ENCODE results near the gene LRP5. TPM values are rescaled to one million over a fixed set of nuclear protein-coding genes. Genes with fewer than 3 reads are reported as not detected.

The LRP5 gene
- total and polyA plus RNA-seq, 9 of the 15 experiments (the other 6 are each of a cell fraction or from before 2014, with no cell fraction given): 0.48 to 44.2 (median 13.5) TPM

GRCh38 chr11:68312780-68313573, 586 bp downstream of the LRP5 start (continued):
- TF ChIP-seq ZNF253 (CRISPR knock-in tag; conservative IDR thresholded peaks at IDR 0.05): no peak
- TF ChIP-seq MBD2 (IDR thresholded peaks at IDR 0.05; ENCODE audit: borderline replicate concordance, low read depth): no peak
- peak; percentile 68 for TF ChIP-seq RBBP5 (IDR thresholded peaks at IDR 0.05; ENCODE audit: borderline replicate concordance, insufficient read depth, low read length, poor library complexity, severe bottlenecking)
- no peak for TF ChIP-seq CBX5 (IDR thresholded peaks at IDR 0.05; ENCODE audit: borderline replicate concordance, low read depth)
- TF ChIP-seq ZBTB11 (CRISPR knock-in tag; IDR thresholded peaks at IDR 0.05): peak in 1 of 3 experiments; percentile 57; a peak in 1 of 6 replicates
- no peak for TF ChIP-seq SIRT6 (IDR thresholded peaks at IDR 0.05; ENCODE audit: low read depth, low read length)
- TF ChIP-seq ZKSCAN3 (CRISPR knock-in tag; IDR thresholded peaks at IDR 0.05): no peak
- no peak for TF ChIP-seq RAD21 (CRISPR knock-in tag; conservative IDR thresholded peaks at IDR 0.05 in 1 of 2, IDR thresholded peaks at IDR 0.05 in 1 of 2)
- TF ChIP-seq MCM5 (IDR thresholded peaks at IDR 0.05; ENCODE audit: low read depth): no peak
- peak; percentile 52; the same call in 1 of the 2 replicates for TF ChIP-seq MAX (CRISPR knock-in tag; IDR thresholded peaks at IDR 0.05)
- no peak for TF ChIP-seq DLX4 (CRISPR knock-in tag; IDR thresholded peaks at IDR 0.05)
- TF ChIP-seq CREB1 (IDR thresholded peaks at IDR 0.05): no peak
- 0 out of 2 replicates have a peak, but pooled peaks have one; percentile 25 for TF ChIP-seq CREB1 (CRISPR knock-in tag; IDR thresholded peaks at IDR 0.05)
- TF ChIP-seq CREM (IDR thresholded peaks at IDR 0.05; ENCODE audit: low read depth): 0 out of 2 replicates have a peak, but pooled peaks have one; percentile 14
- TF ChIP-seq RNF219 (CRISPR knock-in tag; IDR thresholded peaks at IDR 0.05): no peak
- peak; percentile 54 for TF ChIP-seq CHD1 (IDR thresholded peaks at IDR 0.05; ENCODE audit: low read length)
- peak in 1 of 2 experiments; percentile 41; a peak in 1 of 4 replicates for TF ChIP-seq SIN3A (IDR thresholded peaks at IDR 0.05; ENCODE audit: borderline replicate concordance in 2 of 2, control insufficient read depth in 1 of 2, low read depth in 2 of 2, low read length in 2 of 2)
- no peak for TF ChIP-seq KDM4B (IDR thresholded peaks at IDR 0.05; ENCODE audit: borderline replicate concordance in 2 of 2, low read depth in 1 of 2)
- 0 out of 2 replicates have a peak, but pooled peaks have one; percentile 2 for TF ChIP-seq FOXK1 (CRISPR knock-in tag; IDR thresholded peaks at IDR 0.05; ENCODE audit: borderline replicate concordance)
- TF ChIP-seq GABPA (tag; conservative IDR thresholded peaks at IDR 0.05; ENCODE audit: low read depth): 0 out of 2 replicates have a peak, but pooled peaks have one; percentile 8

All from K562 (cell line).